HEK293 (cell line): ENCODE data around the gene DNAJC27.
A peak's percentile ranks its signal among the peaks of the same experiment; 100 is the strongest.

Experiments used
- CTCF ChIA-PET: fragments of 350-600 bp; formaldehyde crosslinking; extraction: SDS; loops from one replicate; lab custom pipeline; 2021; ENCODE audit warnings: antibody characterized with exemption; lab: Yijun Ruan, JAX
- POLR2A ChIA-PET: fragments of 300-600 bp; formaldehyde crosslinking; extraction: SDS; loops from one replicate; lab custom pipeline; 2020; ENCODE audit warnings: antibody characterized with exemption, inconsistent platforms; lab: Yijun Ruan, JAX
- H3K27ac ChIP-seq: fragments of 200-500 bp; sonication (Bioruptor generic); 2 replicates; pipeline ENCODE4 v1.5.1; 2014; ENCODE audit warnings: low read depth, low read length, control low read depth, inconsistent platforms; ENCODE audit errors: extremely low read depth
- H3K36me3 ChIP-seq, 2 experiments: fragments of 200-500 bp in 1 of 2; sonication (Bioruptor generic) in 1 of 2; 1 replicate in 1 of 2; 2 replicates in 1 of 2; pipeline ENCODE4 v1.5.1; 2014 to 2017; ENCODE audit warnings: inconsistent platforms in 2 of 2, low read length in 2 of 2; ENCODE audit not compliant: control insufficient read depth in 2 of 2, insufficient read depth in 1 of 2
- H3K4me1 ChIP-seq: fragments of 200-500 bp; sonication (Bioruptor generic); 2 replicates; pipeline ENCODE4 v1.5.1; 2014; ENCODE audit warnings: mild to moderate bottlenecking, low read length, inconsistent platforms; ENCODE audit not compliant: control insufficient read depth, insufficient read depth
- H3K4me3 ChIP-seq: 2 replicates; pipeline ENCODE4 v1.5.1; 2011; ENCODE audit warnings: low read depth, mild to moderate bottlenecking, control low read depth, low read length, moderate library complexity
- H3K9me3 ChIP-seq: fragments of 200-500 bp; sonication (Bioruptor generic); 2 replicates; pipeline ENCODE4 v1.5.1; 2014; ENCODE audit warnings: low read depth, low read length, inconsistent platforms; ENCODE audit not compliant: control insufficient read depth, insufficient read depth
- GLI2 ChIP-seq: fragments of 450-650 bp; formaldehyde crosslinking; IDR thresholded peaks from 2 replicates; pipeline ENCODE4; 2017; ENCODE audit warnings: missing biosample characterization, missing genetic modification characterization, low read depth, borderline replicate concordance
- GLIS1 ChIP-seq: fragments of 450-650 bp; formaldehyde crosslinking; IDR thresholded peaks from 2 replicates; pipeline ENCODE4 v1.5.1; 2016; ENCODE audit warnings: missing biosample characterization, missing genetic modification characterization
- KLF10 ChIP-seq: fragments of 450-650 bp; IDR thresholded peaks from 2 replicates; pipeline ENCODE4 v1.5.1; 2018; ENCODE audit warnings: missing biosample characterization, mild to moderate bottlenecking, missing genetic modification characterization
- KLF8 ChIP-seq: fragments of 450-650 bp; formaldehyde crosslinking; IDR thresholded peaks from 2 replicates; pipeline ENCODE4 v1.5.1; 2016; ENCODE audit warnings: missing biosample characterization, missing genetic modification characterization
- KLF9 ChIP-seq: fragments of 450-650 bp; formaldehyde crosslinking; IDR thresholded peaks from 2 replicates; pipeline ENCODE4 v1.5.1; 2016; ENCODE audit warnings: missing biosample characterization, missing genetic modification characterization, low read depth
- MYNN ChIP-seq: fragments of 450-650 bp; formaldehyde crosslinking; IDR thresholded peaks from 2 replicates; pipeline ENCODE4 v1.5.1; 2016; ENCODE audit warnings: missing biosample characterization, missing genetic modification characterization, borderline replicate concordance
- MZF1 ChIP-seq: fragments of 450-650 bp; formaldehyde crosslinking; IDR thresholded peaks from 2 replicates; pipeline ENCODE4 v1.5.1; 2017; ENCODE audit warnings: missing biosample characterization, missing genetic modification characterization, borderline replicate concordance
- PATZ1 ChIP-seq: fragments of 450-650 bp; formaldehyde crosslinking; IDR thresholded peaks from 2 replicates; pipeline ENCODE4 v1.5.1; 2016; ENCODE audit warnings: missing biosample characterization, missing genetic modification characterization
- SETDB1 ChIP-seq: IDR thresholded peaks from one replicate; pipeline ENCODE4 v1.6.1; 2017; ENCODE audit warnings: mild to moderate bottlenecking, low read length, moderate library complexity, mixed read lengths; ENCODE audit not compliant: insufficient read length
- TCF7L2 ChIP-seq: IDR thresholded peaks from 2 replicates; pipeline ENCODE4 v1.6.1; 2011; ENCODE audit warnings: low read depth, mild to moderate bottlenecking, inconsistent platforms, low read length, moderate library complexity, borderline replicate concordance
- WT1 ChIP-seq: fragments of 450-650 bp; formaldehyde crosslinking; IDR thresholded peaks from 2 replicates; pipeline ENCODE4 v1.5.1; 2016; ENCODE audit warnings: missing biosample characterization, missing genetic modification characterization
- ZBTB20 ChIP-seq: fragments of 450-650 bp; formaldehyde crosslinking; IDR thresholded peaks from 2 replicates; pipeline ENCODE4 v1.5.1; 2016; ENCODE audit warnings: missing biosample characterization, missing genetic modification characterization
- ZBTB21 ChIP-seq: fragments of 450-650 bp; formaldehyde crosslinking; IDR thresholded peaks from 2 replicates; pipeline ENCODE4 v1.5.1; 2017; ENCODE audit warnings: missing biosample characterization, missing genetic modification characterization
- ZBTB48 ChIP-seq: fragments of 450-650 bp; formaldehyde crosslinking; IDR thresholded peaks from 2 replicates; pipeline ENCODE4 v1.5.1; 2016; ENCODE audit warnings: missing biosample characterization, missing genetic modification characterization
- ZBTB8A ChIP-seq: fragments of 450-650 bp; formaldehyde crosslinking; IDR thresholded peaks from 2 replicates; pipeline ENCODE4 v1.5.1; 2016; ENCODE audit warnings: missing biosample characterization, missing genetic modification characterization
- ZFHX2 ChIP-seq: fragments of 450-650 bp; formaldehyde crosslinking; conservative IDR thresholded peaks from 2 replicates; pipeline ENCODE4 v1.5.1; 2016; ENCODE audit warnings: missing biosample characterization, missing genetic modification characterization
- ZNF10 ChIP-seq: fragments of 450-650 bp; formaldehyde crosslinking; IDR thresholded peaks from 2 replicates; pipeline ENCODE4 v1.5.1; 2017; ENCODE audit warnings: missing biosample characterization, missing genetic modification characterization
- ZNF2 ChIP-seq: fragments of 450-650 bp; formaldehyde crosslinking; IDR thresholded peaks from 2 replicates; pipeline ENCODE4 v1.5.1; 2016; ENCODE audit warnings: missing biosample characterization, missing genetic modification characterization
- ZNF274 ChIP-seq, 2 experiments: fragments of 200-500 bp in 1 of 2; fragments of 450-650 bp in 1 of 2; sonication (Bioruptor generic) in 1 of 2; formaldehyde crosslinking in 1 of 2; IDR thresholded peaks; 2 replicates each; pipeline versions ENCODE4 v1.5.1 to v1.6.1; 2014 to 2016; ENCODE audit warnings: borderline replicate concordance in 1 of 2, inconsistent platforms in 1 of 2, low read length in 1 of 2, missing biosample characterization in 1 of 2, missing genetic modification characterization in 1 of 2
- ZNF292 ChIP-seq: fragments of 450-650 bp; formaldehyde crosslinking; IDR thresholded peaks from 2 replicates; pipeline ENCODE4 v1.5.1; 2016; ENCODE audit warnings: low read depth, missing biosample characterization, missing genetic modification characterization, borderline replicate concordance
- ZNF311 ChIP-seq: fragments of 450-650 bp; formaldehyde crosslinking; IDR thresholded peaks from 2 replicates; pipeline ENCODE4 v1.5.1; 2017; ENCODE audit warnings: missing biosample characterization, missing genetic modification characterization, borderline replicate concordance
- ZNF394 ChIP-seq: fragments of 450-650 bp; formaldehyde crosslinking; IDR thresholded peaks from 2 replicates; pipeline ENCODE4 v1.5.1; 2016; ENCODE audit warnings: missing biosample characterization, missing genetic modification characterization, mild to moderate bottlenecking, moderate library complexity, borderline replicate concordance
- ZNF514 ChIP-seq: fragments of 450-650 bp; formaldehyde crosslinking; IDR thresholded peaks from 2 replicates; pipeline ENCODE4 v1.5.1; 2016; ENCODE audit warnings: missing biosample characterization, missing genetic modification characterization
- ZNF549 ChIP-seq: fragments of 450-650 bp; IDR thresholded peaks from 2 replicates; pipeline ENCODE4 v1.5.1; 2018; ENCODE audit warnings: missing biosample characterization, missing genetic modification characterization, mild to moderate bottlenecking, inconsistent platforms, moderate library complexity
- ZNF560 ChIP-seq: fragments of 450-650 bp; formaldehyde crosslinking; IDR thresholded peaks from 2 replicates; pipeline ENCODE4 v1.5.1; 2017; ENCODE audit warnings: missing biosample characterization, missing genetic modification characterization, borderline replicate concordance
- ZNF585B ChIP-seq: fragments of 450-650 bp; formaldehyde crosslinking; IDR thresholded peaks from 2 replicates; pipeline ENCODE4 v1.5.1; 2016; ENCODE audit warnings: missing biosample characterization, missing genetic modification characterization
- ZNF621 ChIP-seq: fragments of 450-650 bp; formaldehyde crosslinking; IDR thresholded peaks from 2 replicates; pipeline ENCODE4 v1.5.1; 2017; ENCODE audit warnings: missing biosample characterization, missing genetic modification characterization
- ZNF658 ChIP-seq: fragments of 450-650 bp; formaldehyde crosslinking; IDR thresholded peaks from 2 replicates; pipeline ENCODE4; 2016; ENCODE audit warnings: missing biosample characterization, missing genetic modification characterization
- TF ChIP-seq, protein P1 (sequence below): fragments of 450-650 bp; formaldehyde crosslinking; conservative IDR thresholded peaks from 2 replicates; pipeline ENCODE4 v1.5.1; 2016; ENCODE audit warnings: low read depth, missing biosample characterization, missing genetic modification characterization

Gene DNAJC27

DNA sequence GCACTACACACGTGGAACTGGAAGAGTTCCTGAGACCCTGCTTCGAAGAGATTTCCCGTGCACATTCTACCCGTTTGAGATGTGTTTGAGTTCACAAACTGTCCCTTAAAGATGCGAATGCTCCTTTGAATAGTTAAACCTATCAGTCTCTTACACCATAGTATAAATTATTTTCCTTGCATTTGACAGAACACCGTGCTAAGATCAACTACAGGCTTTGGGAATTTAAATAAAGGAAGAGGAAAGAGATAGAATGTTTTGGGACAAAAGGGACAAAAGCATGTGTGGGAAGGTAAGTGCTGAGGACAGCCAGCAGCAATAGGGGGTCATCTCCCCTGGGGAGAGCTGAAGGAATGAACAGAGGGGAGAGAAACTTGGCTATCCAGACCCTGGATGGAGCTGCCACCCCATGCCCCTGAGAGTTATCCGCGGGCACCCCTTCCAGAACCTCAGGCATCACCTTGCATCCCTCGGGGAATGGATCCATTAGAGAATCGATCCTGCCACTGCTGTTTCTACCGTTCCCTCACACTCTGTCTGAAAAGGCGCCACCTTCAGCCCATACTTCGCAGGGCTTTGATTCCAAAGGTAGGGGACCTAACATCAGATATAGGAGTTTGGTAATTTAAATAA, 50.8 kb downstream of the DNAJC27 start (continued):
- TF ChIP-seq ZNF311 (tag by site-specific recombination) (no peak), KLF10 (peak; percentile 8; the same call in 1 of the 2 replicates)

DNA sequence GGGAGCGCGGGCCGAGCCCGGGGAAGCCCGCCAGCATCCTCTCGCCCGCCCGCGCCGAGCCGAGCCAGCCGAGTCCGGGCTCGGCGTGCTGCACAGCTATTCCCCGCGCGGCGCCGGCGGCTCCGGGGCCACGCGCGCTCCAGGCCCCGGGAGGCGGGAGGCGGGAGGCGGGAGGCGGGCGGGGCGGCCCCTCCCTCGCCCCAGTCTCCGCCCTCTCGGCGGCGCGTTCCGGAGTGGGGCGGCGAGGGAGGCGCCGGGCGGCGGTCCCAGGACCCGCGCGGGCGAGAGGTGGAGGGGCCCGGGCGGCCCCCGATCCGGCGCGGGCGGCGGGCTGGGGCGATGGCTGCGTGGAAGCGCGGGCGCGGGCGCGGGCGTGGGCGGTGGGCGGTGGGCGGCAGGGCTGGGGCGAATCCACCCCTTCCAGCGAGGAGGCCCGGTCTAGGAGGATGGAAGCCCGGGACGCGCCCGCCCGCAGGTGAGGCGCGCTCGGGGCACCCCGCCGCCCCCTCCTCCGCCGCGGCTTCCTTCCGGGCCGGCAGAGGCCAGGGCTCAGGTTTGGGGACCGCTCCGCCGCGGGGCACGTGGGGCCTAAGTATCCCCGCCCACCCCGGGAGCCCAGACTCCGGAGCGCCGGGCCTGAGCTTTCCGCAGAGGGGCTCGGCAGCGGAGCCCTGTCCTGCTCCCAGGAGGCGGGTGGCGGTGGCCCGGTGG, 51.5 kb downstream of the DNAJC27 start, which contains the start of gene ADCY3:
ADCY3 (minus strand) TSS at position 140 of the 711 bp plus-strand sequence. CDS start 1,250 bp downstream, outside the sequence.
- peak within 1 kb of the TSS; percentile 86 for H3K27ac ChIP-seq
- H3K9me3 ChIP-seq: no peaks in the 10 kb centered on the region
- H3K4me1 ChIP-seq: no peaks in the 10 kb centered on the region; the same call in 1 of the 2 replicates
- CTCF ChIA-PET: interaction anchor here (0.5 to 1.5 kb wide), 3 partner anchors 15 to 80 kb away, joined by 3 read pairs; no protein-coding TSS in a partner anchor
- peak within 1 kb of the TSS; percentile 61 for H3K4me3 ChIP-seq
- H3K36me3 ChIP-seq: peaks cover 0 to 26% of the 10 kb centered on the region in 2 experiments; a peak in 2 of 3 replicates
- POLR2A ChIA-PET: interaction anchor here (0.6 kb wide), 1 partner anchor 11 kb away, joined by 3 read pairs; no protein-coding TSS in a partner anchor
- TF ChIP-seq TCF7L2 (no peak), ZNF658 (tag by site-specific recombination) (no peak), ZBTB48 (tag by site-specific recombination) (peak; percentile 49), ZNF560 (tag by site-specific recombination) (no peak), MYNN (tag by site-specific recombination) (no peak), ZBTB21 (tag by site-specific recombination) (no peak), ZNF2 (tag by site-specific recombination) (no peak), GLIS1 (tag by site-specific recombination) (no peak), ZFHX2 (tag by site-specific recombination) (peak; percentile 61), ZNF621 (no peak), GLI2 (no peak), ZBTB20 (peak; percentile 82; the same call in 1 of the 2 replicates), KLF8 (tag by site-specific recombination) (peak; percentile 41; the same call in 1 of the 2 replicates), ZNF274 (IDR thresholded peaks at IDR 0.05; ENCODE audit: low read length) (no peak), ZNF274 (tag by site-specific recombination; IDR thresholded peaks at IDR 0.05; ENCODE audit: borderline replicate concordance) (no peak), KLF10 (peak; percentile 55; the same call in 1 of the 2 replicates), ZNF514 (tag by site-specific recombination) (no peak), ZNF549 (tag by site-specific recombination) (no peak), ZNF10 (tag by site-specific recombination) (no peak), ZNF394 (tag by site-specific recombination) (no peak), ZBTB8A (tag by site-specific recombination) (peak; percentile 84), ZNF292 (no peak), WT1 (tag by site-specific recombination) (no peak), MZF1 (tag by site-specific recombination) (no peak), KLF9 (tag by site-specific recombination) (peak; percentile 32; the same call in 1 of the 2 replicates), ZNF585B (tag by site-specific recombination) (no peak), PATZ1 (tag by site-specific recombination) (peak; percentile 25; the same call in 1 of the 2 replicates), SETDB1 (no peak)
- TF ChIP-seq, protein P1, sequence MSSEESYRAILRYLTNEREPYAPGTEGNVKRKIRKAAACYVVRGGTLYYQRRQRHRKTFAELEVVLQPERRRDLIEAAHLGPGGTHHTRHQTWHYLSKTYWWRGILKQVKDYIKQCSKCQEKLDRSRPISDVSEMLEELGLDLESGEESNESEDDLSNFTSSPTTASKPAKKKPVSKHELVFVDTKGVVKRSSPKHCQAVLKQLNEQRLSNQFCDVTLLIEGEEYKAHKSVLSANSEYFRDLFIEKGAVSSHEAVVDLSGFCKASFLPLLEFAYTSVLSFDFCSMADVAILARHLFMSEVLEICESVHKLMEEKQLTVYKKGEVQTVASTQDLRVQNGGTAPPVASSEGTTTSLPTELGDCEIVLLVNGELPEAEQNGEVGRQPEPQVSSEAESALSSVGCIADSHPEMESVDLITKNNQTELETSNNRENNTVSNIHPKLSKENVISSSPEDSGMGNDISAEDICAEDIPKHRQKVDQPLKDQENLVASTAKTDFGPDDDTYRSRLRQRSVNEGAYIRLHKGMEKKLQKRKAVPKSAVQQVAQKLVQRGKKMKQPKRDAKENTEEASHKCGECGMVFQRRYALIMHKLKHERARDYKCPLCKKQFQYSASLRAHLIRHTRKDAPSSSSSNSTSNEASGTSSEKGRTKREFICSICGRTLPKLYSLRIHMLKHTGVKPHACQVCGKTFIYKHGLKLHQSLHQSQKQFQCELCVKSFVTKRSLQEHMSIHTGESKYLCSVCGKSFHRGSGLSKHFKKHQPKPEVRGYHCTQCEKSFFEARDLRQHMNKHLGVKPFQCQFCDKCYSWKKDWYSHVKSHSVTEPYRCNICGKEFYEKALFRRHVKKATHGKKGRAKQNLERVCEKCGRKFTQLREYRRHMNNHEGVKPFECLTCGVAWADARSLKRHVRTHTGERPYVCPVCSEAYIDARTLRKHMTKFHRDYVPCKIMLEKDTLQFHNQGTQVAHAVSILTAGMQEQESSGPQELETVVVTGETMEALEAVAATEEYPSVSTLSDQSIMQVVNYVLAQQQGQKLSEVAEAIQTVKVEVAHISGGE (tag by site-specific recombination): peak; percentile 26; the same call in 1 of the 2 replicates
